UCSD-AML1 (cell line): ENCODE measurements around the gene ABLIM2.

Experiments used
- DNase-seq: peaks from one replicate; lab custom pipeline; 2025; ENCODE audit not compliant: unreplicated experiment; lab: John Stamatoyannopoulos, UW

Gene ABLIM2

DNA sequence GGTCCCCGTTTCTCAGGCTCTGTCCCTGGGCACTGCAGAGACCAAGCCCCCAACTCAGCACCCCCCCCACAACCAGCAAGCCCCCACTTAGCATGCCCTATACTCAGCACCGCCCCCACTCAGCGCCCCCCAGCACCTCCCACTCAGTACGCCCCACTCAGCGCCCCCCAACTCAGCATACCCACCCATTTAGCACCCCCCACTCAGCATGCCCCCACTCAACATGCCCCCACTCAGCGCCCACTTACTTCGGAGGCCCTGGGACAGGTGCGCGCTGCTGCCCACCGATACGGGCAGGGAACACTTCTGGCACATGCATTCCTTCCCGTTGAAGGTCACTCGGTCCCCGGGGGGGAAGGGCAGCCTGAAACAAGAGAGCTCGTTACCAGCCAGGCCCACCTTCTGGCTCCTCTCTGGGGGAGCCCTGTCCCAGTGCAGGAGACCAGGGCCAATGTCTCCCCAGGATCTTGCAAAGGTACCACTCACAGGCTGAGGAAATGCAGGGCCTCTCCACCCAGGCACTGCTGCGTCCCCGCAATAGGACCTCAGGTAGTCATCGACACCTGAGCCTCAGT lies 70.6 kb downstream of the ABLIM2 start:
- DNase-seq: no peak

DNA sequence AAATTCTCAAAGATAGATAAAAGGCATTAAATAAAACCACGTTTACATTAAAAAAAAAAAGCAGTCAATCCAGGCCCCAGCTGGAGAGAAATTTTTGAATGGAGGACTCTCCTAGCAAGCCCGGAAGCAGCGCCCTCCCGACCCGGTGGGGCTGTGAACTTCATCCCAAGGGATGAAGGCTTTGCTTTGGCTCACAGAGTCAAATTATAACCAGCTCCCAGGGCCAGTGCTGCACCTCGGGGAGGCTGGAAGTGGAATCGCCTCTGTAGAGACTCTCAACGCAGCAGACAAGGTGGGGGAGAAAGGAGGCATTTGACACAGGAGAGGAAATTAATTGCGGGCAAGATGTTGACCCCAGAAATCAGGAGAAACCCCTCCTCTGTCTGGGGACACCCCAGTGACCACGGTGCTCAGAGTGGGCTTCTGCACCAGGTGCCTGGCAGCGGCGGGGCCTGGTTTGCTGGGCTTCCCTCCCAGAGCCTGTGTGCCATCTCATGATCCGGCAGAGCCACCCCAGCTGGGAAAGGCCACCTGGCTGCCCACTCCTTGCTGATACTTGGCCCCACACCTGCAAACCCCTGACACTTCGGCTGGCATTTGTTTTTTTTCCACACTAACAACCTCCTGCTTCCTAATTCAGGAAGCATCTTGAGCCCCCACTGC lies 71.7 kb downstream of the ABLIM2 start:
- DNase-seq: no peak

DNA sequence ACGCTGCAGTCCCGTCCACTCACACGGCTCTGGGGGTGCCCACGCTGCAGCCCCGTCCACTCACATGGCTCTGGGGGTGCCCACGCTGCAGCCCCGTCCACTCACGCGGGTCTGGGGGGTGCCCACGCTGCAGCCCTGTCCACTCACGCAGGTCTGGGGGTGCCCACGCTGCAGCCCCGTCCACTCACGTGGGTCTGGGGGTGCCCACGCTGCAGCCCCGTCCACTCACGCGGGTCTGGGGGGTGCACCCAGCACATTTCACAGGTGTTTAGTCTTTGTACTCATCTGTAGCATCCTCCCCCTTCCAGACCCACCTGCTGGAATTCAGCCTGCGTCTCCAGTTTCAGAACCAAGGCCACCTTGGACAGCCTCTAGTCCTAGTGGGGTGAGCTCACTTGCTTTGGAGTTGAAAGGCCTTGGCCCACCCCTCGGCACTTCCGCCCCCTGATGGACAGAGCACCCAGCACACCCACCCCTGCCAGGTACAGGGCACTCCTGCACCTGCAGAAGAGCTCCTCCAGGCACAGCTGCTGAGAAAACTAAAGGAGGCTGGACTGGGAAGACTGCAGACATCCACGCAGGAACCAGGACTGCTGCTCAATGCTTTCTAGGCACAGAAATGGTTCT lies 73.0 kb downstream of the ABLIM2 start:
- DNase-seq: no peak

DNA sequence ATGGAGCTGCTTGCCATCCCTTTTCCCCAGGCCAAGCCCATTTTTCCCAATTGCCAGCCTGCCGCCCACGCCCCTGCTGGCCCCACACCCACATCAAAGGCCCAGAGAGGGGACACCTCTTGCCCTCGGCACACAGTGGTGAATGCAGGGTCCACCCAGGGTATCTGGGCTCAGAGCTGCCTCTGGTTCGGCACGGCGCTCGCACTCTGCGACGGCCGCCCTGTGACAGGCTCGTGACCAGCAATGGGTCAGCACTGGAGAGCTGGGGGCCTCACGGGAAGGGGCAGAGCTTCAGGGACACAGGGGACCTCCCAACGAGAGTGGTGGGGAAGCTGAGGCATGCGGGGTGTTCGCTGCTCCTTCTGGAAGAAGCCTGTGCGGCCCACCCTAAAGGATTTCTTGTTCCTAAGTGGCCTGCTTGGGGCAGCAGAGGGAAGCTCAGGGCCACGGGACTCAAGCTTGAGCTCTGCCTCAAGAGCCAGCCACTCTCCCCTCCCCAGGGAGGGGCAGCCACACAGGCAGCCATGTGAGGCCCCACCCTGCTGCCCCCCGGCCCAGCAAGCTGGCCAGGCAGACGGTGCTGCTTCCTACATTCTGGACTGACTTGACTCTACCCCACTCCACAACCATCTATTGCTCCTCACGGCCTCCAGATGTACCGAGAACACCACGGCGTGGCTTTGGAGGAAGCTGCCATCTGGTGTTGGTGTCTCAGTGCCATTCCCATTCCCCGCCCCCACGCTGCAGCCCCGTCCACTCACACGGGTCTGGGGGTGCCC lies 73.7 kb downstream of the ABLIM2 start:
- no peak for DNase-seq

DNA sequence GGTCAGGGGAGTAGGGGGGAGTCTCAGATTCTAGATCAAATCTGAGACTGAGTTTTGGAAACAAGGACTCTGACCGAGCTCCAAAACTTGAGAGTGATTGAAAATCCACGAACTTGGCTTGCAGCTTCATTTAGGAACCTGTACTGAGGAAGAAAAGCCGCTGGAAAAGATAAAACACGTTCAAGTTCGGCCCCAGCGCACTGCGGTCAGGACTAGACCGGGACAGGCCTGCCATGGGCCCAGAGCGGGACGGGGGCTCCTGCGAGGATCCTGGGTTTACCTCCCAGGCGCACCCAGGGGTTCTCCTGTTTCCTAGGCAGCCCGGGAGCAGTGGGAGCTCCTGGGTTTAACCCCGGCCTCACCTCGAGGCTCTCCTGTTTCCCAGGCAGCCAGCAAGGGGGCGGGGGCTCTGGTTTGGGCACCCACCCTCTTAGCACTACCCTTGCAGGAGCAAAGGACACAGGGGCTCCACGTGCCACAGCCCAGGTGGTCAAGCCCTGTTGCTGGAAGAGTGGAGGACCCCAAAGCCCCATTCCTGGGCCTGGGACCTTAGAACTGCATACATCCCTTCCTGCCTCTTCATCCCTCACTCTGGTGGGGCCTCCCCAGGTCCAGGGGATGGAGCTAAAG lies 74.5 kb downstream of the ABLIM2 start:
- DNase-seq: no peak

DNA sequence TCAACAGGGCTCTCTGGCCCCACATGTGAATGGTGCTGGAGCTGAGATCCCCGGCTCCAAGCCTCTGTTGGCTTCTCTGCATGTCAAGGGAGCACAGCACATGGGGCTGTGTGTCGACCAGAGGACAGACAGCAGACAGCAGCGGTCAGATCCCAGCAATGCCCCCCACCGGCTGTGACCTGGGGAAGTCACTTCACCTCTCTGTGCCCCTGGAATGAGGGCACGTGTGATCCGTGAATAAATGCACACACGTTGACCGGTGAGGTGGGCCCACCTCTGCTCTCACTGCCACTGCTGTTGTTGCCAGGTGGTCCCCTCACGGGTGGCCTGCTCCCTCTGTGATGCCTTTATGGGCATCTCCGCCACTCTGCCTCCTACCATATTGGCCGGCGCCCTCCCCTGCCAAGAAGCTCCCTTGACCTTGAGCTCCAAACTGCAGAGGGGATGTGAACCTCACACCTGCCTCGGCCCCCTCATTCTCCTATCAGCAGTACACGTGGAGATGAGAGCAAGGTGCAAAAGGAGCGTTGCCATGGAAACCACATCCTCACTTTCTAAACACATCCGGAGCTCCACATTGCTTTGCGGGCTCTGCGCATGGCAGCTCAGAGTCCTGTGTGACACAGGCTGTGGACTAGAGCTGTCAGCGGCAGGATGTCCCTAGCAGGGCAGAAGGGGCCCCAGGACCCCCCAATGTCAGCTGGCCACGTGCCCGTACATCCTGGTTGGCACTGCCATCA lies 75.4 kb downstream of the ABLIM2 start:
- no peak for DNase-seq

DNA sequence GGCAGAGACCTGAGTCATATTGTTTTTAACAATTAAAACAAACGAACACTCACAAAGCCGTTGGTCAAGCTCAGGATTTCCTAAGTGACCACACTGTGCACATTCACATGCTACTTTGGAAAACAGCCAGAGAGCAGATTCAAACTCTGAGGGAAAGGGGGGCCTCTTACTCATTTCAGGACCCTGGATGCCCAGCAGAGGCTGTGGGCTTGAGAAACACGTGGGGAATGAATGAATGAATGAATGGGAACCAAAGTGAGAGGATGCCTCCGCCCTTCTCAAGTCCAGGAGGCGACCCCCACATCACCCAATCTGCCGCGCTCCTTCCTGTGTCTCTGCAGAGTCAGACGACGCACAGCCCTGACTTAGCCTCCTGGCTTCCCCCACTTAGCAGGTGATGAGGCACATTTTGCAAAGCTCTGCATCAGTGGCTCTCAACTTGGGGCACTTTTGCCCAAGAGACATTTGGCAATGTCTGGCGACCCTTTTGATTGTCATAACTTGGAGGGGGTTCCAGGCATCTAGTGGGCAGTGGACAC lies 76.0 kb downstream of the ABLIM2 start:
- DNase-seq: no peak

DNA sequence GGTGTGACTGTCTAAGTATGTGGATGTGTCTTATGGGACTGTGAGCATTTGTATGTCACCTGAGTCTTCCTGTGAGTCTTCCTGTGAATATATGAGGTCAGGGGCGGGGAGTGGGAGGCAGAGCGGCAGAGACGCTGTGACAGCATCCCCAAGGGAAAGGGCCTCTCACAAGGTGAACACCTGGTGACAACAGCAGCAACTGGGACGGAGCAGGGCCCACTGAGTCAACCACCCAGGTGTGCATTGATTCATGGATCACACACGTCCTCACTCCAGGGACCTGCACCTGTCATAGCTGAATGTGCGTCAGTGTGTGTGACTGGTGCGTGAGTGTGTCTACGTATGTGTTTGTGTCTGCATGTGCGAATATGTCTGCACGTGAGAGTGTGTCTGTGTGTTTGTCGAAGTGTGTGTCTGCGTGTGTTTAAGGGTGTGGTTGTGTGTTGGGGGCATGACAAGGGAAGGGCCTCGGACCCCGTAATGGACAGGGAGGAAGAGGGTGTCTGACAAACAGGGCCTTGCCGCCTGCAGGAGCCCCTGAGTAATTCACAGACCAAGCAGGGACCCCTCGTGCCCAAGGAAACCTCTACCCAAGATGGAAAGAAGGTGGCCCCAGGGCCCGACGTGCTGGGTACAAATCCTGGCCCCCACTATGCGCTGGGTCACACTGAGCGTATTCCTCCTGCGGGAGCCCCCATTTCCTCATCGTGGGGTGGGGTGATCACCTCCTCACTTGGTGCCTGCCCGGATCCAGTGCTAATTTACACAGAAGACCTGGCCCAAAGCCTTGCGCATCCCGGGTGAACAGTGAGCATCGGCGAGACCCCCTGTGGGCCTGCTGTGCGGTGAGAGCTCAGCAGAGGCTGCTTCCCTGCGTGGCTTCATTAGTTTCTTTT lies 76.7 kb downstream of the ABLIM2 start:
- no peak for DNase-seq

DNA sequence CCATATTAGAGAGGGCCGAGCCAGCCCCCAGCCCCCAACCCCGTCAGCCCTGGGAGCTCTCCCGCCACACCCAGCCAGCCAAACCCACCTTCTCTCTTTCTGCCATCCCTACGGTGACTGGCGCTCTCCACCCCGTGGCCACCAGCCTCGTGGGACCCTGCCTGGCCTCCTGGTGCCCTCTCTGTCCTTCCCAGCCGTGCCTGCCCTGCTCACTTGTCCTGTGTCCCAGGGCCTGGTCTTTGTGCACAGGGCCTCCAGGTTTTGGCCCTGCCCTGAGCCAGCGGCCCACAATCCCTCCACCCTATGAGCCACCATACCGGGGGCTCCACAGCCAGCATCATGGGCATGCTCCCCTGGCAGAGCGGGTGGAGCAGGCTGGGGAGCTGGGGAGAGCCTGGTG lies 77.4 kb downstream of the ABLIM2 start:
- DNase-seq: no peak

DNA sequence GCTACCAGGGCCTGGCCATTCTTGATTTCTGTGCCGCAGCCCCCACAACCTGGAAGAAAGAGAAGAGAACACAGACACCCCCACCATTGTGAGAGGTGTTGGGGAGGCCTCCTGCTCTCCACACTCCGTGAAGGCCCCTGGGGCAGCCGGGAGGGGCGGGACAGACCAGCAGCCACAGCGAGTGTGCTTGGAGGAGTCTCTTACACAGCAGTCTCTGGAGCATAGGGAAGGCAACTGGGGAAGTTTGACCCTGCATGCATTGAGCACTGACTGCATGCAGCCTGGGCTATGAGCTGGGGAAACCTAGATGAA lies 77.9 kb downstream of the ABLIM2 start:
- no peak for DNase-seq

DNA sequence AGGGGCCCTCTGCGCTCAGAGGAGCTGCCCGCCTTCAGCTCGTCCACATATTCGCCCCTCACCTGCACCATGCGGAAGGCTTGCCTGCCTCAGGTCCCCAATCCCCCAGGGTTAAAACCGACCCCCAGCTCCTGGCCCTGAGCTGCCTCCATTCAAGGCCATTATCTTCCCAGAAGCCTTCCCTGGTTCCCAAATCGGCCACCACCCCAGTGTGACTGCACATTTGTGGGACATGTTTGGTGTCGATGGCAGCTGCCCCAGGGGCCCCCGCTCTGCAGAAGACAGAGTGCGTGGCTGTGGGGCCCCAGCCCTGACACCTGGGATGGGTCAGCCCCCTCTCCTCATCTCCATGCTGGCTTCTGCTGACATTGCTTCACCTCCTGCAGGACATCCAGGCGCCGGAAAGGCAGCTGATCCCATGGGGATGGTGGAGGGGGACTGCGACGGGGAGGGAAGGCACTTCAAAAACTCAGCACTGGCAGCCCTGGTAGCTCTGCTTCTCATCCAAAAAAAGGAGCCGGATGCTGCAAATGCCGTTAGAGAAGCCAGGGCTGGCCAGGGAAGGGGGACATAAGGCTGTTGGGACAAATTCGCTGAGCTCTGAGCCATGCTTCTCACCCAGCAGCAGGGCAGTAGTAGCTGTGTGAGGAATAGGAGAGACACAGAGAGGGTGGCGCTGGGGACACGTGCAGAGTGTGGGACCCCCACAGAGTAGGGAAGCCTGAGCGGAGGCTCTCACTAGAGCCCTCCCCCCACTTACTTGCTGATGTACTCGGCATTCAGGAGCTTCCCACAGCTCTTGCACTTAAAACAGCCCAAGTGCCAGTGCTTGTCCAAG lies 78.5 kb downstream of the ABLIM2 start:
- DNase-seq: no peak

DNA sequence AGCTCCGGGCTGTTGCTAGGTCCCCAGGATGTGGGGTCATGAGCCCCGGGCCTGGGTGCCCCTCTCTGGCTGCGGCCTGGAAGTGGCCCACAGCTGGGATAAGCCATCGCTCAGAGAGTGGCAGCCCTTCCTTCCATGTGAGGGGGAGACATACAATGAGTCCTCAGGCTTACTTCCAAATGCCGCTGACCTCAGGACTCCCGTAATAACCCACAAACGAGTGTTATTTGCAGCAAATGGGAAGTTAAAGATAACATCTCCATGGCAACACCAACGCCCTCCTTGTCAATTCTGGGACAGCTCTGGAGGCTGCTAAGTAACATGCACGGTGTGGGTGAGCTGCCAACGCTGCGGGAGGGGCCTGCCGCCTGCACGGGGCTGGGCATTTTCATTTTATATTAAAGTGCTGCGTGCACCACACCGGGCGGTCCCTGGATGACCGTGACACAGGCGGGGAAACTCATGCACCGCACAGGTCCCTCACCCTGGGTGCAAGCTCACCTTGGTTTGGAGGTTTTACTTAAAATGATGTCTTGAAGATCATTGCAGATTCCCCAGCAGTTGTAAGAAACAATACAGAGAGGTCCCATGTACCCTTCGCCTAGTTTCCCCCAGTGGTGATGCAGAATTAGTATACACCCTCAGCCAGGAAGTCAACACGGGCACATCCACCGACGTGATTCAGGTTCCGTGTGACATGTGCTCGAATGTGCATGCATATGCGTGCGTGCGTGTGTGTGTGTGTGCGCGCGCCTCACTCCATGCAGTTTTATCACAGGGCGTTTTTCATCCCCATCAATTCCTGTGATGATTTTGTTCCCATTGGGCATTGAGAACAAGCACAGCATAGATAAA lies 79.4 kb downstream of the ABLIM2 start:
- DNase-seq: peak; percentile 51

DNA sequence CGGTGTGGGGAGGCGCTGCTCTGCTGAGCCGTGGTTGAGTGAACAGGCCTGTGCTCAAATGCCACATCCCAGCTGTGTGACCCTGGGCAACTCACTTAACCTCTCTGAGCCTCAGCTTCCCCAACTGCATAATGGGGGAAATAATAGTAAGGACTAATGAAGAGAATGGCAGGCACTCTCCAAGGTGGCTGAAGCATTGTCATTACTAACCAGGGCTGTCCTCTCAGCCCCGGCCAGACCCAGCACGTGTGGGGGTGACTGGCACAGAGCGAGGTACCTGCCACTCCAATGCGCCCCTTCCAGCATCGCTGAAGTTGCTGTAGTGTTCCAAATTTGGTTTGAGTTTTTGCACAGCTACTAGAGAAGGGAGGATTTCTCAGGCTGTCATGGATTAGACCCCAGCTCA lies 80.0 kb downstream of the ABLIM2 start:
- DNase-seq: no peak

DNA sequence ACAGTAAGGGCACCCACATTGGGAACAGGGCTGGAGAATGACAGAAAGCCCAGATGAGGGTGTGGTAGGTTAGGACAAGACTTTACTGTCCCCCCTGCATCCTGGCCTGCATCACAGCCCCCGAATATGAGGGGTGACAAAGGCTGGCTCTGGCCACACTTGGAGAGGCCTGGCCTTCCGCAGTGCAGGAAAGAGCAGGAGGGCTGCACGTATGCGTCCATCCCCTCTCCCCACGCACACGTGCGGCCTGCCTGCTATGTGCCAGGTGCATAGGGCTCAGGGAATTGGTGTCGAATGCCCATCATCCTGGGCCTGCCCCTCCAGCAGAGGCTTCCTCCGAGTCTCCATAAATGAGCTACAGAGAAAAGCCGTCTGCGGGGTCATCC lies 80.5 kb downstream of the ABLIM2 start:
- DNase-seq: no peak

DNA sequence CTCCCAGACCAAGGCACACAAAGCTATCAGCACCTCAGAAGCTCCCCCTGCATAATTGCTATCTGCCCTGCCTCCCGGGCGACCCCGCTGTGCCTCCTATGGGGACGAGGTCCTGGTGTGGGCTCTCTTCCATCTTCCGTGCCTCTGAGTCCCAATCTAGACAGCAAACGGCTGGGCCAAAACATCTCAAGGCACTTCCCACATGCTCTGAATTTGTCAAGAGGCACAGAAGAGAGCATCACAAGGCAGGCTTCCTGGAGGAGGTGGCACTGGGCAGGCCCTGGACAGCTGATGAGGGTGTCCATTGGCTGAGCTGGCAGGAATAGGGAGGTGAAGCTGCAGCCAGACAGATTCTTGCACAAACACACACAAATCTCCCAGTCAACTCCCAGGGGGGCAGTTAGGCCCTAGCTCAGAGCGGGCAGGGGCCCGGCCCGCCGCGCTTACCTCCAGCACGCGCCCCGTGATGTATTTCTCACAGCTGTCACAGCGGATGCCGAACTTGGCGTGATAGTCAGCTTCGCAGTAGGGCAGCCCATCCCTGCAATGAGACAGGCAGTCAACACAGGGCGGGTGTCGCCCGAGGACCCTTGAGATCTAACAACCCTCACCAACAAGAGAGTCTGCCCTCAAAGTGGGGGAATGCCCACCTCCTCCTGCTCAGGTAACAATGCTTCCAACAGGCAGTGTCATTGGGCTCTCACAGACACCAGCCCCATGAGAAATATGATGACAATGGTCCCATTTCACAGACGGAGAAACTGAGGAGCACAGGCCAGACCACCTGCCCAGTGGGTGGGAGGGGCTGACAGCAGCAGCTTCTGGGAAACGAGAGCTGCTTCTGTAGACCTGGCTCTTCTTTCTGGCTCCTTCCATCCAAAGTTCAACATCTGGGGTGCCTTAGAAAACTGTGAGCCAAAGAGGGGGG lies 81.2 kb downstream of the ABLIM2 start:
- DNase-seq: no peak

DNA sequence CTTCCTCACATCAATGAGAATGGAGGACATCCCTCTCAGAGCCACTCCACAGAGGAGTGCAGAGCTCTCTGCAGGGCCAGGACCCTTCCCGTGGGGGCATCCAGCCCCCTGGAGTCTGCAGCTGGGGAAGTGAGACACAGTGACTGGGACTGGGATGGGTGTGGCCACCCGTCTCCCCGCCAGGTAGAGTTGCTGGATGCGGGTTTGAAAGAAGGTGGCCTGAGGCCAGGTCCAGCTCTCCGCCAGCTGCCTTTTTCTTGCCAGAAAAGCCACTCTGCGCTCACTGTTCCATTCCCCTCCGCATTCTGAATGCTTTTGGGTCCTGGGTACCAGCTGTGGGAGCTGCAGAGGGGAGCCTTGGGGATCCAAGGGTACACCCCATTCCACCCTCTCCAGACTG lies 82.6 kb downstream of the ABLIM2 start:
- no peak for DNase-seq
